Coronary artery (tissue), 2 donors: ENCODE results near the gene STX11.

Source experiments
- DNase-seq: peaks from one replicate; pipeline ENCODE4 v3.0.0-alpha.2; 2017; ENCODE audit warnings: low spot score
- H3K27ac ChIP-seq, 2 donors: fragments of 200-600 bp; sonication (generic); one replicate each; pipeline ENCODE4 v1.5.1; 2016 to 2019
- H3K4me3 ChIP-seq: fragments of 200-600 bp; sonication (generic); 2 replicates; pipeline ENCODE4 v1.5.1; 2016; ENCODE audit warnings: mild to moderate bottlenecking, moderate library complexity
- CTCF ChIP-seq: fragments of 200-600 bp; sonication (generic); IDR thresholded peaks from one replicate; pipeline ENCODE4 v1.5.1; 2019; ENCODE audit warnings: antibody characterized with exemption

The STX11 gene

GRCh38 chr6:144215932-144216667 lies 65.8 kb downstream of the STX11 start:
- Histone ChIP-seq H3K4me3 (peak overlapping the region; percentile 83), H3K27ac (peak overlapping the region; percentile 71 to 97)
- DNase-seq, result peak; percentile 98
- TF ChIP-seq CTCF, result peak; percentile 77

GRCh38 chr6:144216668-144217218 lies 66.4 kb downstream of the STX11 start:
- H3K27ac ChIP-seq, result peak overlapping the region; percentile 71 to 97
- TF ChIP-seq CTCF, result no peak
- no peak for DNase-seq
- peak overlapping the region; percentile 83 for H3K4me3 ChIP-seq

DNA sequence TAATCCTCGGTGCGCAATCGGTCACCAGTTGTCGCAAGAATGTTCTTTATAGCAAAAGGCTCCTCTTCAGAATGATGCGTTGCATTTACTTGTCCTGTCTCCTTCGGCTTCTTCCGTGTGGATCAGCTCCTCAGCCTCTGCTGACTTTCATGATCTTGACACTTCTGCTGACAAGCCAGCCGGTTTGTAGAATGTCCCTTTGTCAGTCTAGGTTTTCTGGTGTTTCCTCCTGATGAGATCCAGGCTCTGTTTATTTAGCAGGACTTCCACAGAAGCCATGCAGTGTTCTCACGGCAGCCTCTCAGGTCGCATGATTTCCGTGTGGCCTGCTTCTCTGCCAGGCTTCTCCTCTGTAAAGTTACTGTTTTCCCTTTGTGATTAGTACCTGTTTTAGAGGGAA lies 66.9 kb downstream of the STX11 start:
- Histone ChIP-seq H3K4me3 (peak overlapping the region; percentile 83), H3K27ac (peak overlapping the region; percentile 60 to 71)
- no peak for DNase-seq
- TF ChIP-seq CTCF, result no peak

- Histone ChIP-seq H3K4me3 (no peak overlapping the region), H3K27ac (no peak overlapping the region)
- no peak for DNase-seq
- TF ChIP-seq CTCF, result no peak
These were observed 67.5 kb downstream of the STX11 start for GRCh38 chr6:144217797-144218196.

DNA sequence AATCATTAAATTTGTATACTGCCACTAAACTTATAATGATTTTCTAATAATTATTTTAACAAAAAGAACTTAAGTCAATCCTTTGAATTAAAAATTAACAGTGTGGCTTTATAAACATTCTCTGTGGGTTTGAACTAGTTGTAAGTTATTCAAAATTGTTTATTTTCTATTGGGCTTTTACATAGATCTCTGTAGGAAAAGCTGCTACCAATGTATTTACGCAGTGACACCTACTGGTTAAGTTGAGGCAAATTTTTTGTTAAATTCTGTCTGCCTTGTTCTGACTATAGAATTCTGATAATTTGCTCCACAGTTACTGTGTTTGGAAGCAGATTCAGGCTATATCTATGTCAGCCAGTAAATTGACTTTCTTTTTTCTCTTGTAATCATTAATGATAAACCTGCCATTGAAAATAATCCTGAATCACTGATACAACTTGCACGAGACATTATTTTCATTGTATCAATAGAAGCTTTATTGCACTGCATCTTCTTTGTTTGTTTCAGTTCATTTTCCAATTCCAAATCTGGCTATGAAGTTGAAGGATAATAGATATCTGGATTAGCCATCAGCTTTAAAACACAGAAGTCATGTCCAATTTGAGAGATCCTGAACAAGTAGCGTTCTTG lies 68.9 kb downstream of the STX11 start:
- no peak for DNase-seq
- Histone ChIP-seq H3K4me3 (no peak overlapping the region), H3K27ac (no peak overlapping the region)
- TF ChIP-seq CTCF, result peak; percentile 28

DNA sequence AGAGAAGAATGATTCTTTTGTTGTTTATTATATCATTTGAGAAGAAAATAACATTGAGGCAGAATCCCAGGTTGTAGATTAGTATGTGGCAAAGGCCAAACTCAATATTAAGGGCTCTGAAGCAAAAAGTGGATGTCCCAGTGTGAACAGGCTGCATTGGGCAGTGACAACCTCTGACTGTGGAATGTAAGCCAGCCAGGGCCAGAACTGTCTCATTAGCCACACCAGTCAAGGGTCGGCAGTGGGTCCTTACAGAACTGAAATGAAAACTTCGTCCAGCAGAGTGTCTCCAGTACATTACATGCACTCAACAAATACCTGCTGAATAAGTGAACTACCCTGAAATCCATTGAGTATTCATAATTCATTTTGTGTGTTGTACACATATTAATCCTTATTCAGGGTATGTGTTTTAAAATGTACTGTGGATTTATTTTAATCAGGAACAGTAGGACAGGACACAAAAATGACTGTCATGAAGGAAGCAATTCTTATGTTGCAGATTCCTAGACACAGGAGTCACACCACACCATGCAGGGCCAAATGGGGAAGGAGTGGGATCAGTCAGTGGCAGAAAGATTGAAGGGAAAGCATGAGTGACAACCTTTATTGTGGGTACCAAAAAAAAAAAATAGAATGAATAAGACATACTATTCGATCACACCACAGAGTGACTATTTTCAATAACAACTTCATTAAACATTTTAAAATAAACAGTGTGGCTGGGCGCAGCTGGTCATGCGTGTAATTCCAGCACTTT lies 69.9 kb downstream of the STX11 start:
- DNase-seq, result no peak
- no peak overlapping the region for H3K27ac ChIP-seq
- TF ChIP-seq CTCF, result no peak

More for the DNA sequence above, 69.9 kb downstream of the STX11 start:
- H3K4me3 ChIP-seq, result no peak overlapping the region
